HL-60 (cell line): Measurements from ENCODE around the gene TMEM201.

Experiments
- DNase-seq, 2 experiments: peaks; one replicate each; pipeline ENCODE4 v3.0.0-alpha.2; 2010 to 2020; ENCODE audit warnings: low read depth in 1 of 2, low spot score in 1 of 2
- H3K27ac ChIP-seq: fragments of 250-450 bp; sonication (Bioruptor Pico); replicated peaks from 2 replicates; pipeline ENCODE4 v1.5.1; 2020; ENCODE audit warnings: mild to moderate bottlenecking, moderate library complexity
- H3K27me3 ChIP-seq: fragments of 250-450 bp; sonication (Bioruptor Pico); 2 replicates; pipeline ENCODE4 v1.5.1; 2021; ENCODE audit warnings: mild to moderate bottlenecking, moderate library complexity; ENCODE audit not compliant: insufficient read depth, poor library complexity, severe bottlenecking
- H3K4me3 ChIP-seq: replicated peaks from 2 replicates; pipeline ENCODE4 v1.5.1; 2011; ENCODE audit warnings: mild to moderate bottlenecking, control low read depth, low read length; ENCODE audit not compliant: insufficient read depth
- GABPA ChIP-seq: IDR thresholded peaks from 2 replicates; pipeline ENCODE4 v1.6.1; 2012; ENCODE audit warnings: low read depth
- POLR2AphosphoS5 ChIP-seq: IDR thresholded peaks from 2 replicates; pipeline ENCODE4 v1.6.1; 2012; ENCODE audit warnings: low read depth
- SPI1 ChIP-seq: IDR thresholded peaks from 2 replicates; pipeline ENCODE4 v1.6.1; 2012; ENCODE audit warnings: low read depth, mild to moderate bottlenecking, borderline replicate concordance
- TF ChIP-seq, protein P1 (sequence below): IDR thresholded peaks from one replicate; pipeline ENCODE4 v1.5.1; 2011; ENCODE audit warnings: low read length, control low read depth, inconsistent platforms; ENCODE audit not compliant: insufficient read depth
- TF ChIP-seq, protein P2 (sequence below): IDR thresholded peaks from 2 replicates; pipeline ENCODE4 v1.6.1; 2012; ENCODE audit warnings: low read depth; ENCODE audit not compliant: insufficient replicate concordance

TMEM201 gene

DNA sequence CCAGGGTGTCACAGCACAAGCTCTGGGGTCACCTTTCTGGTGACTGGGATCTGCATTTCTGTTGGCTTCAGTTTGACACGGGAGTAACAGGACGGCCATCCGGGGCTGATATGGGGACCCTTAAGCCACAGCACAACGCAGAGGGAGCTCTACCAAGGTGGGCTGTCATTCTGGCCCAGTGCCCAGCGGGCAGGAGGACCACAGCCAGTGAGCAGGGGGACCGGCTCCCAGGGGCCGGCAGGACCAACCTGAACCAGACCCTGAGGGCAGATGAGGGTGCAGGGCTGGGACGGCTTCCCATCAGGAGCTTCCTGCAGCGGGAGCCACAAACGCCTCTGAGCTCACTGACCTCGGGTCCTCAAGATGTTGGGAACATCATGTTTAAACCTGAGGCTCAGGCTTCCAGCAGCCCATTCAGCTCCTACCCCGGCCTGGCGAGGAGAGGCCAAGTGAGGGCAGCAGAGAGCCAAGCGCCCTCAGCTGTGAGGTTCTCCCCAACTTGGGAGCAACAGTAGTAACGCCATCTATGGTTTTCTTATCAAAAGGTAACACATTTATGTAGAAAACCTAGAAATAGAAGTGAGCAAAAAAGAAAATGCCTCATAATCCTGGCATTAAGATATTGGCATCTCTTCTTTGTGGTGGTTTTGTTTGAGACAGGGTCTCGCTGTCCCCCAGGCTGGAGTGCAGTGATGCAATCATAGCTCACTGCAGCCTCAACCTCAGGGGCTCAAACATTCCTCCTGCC, 26.8 kb downstream of the TMEM201 start:
- DNase-seq, result peak in 1 of 2 experiments; percentile 68
- Histone ChIP-seq H3K27ac (no peak overlapping the region), H3K4me3 (no peak overlapping the region), H3K27me3 (no peaks in the 10 kb centered on the region)
- no peak; the same call in 1 of the 2 replicates for TF ChIP-seq POLR2AphosphoS5
- TF ChIP-seq, protein P1, sequence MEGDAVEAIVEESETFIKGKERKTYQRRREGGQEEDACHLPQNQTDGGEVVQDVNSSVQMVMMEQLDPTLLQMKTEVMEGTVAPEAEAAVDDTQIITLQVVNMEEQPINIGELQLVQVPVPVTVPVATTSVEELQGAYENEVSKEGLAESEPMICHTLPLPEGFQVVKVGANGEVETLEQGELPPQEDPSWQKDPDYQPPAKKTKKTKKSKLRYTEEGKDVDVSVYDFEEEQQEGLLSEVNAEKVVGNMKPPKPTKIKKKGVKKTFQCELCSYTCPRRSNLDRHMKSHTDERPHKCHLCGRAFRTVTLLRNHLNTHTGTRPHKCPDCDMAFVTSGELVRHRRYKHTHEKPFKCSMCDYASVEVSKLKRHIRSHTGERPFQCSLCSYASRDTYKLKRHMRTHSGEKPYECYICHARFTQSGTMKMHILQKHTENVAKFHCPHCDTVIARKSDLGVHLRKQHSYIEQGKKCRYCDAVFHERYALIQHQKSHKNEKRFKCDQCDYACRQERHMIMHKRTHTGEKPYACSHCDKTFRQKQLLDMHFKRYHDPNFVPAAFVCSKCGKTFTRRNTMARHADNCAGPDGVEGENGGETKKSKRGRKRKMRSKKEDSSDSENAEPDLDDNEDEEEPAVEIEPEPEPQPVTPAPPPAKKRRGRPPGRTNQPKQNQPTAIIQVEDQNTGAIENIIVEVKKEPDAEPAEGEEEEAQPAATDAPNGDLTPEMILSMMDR, result peak; percentile 91
- TF ChIP-seq SPI1, result no peak

DNA sequence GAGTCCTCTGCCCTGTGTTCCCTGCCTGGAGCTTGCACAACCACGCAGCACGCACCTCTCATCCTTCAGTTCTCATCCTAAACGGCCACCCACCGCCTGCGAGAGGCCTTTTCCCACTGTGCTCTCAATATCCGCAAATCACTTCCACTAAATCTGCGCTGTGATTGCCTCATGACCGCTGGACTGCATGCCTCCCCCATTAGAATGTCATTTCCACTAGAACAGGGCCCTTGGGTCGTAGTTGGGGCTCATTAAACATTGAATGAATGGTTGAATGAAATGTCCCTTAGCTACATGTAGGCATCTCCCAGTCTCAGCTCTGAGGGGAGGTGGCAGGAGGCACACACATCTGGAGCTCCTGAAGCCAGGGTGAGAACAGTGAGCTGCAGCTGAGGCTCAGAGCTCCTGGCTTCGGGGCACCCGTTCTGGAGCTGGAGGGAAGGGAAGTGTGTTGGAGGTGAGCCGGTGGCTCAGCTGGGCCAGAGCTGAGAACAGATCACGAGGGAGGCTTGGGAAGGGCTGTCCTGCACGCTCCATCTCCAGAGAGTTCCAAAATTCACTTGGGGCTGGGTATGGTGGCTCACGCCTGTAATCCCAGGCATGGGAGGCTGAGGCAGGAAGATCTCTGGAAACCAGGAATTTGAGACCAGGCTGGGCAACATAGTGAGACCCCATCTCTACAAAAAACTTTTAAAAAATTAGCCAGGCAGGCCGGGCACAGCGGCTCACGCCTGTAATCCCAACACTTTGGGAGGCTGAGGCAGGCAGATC, 30.4 kb downstream of the TMEM201 start:
- no peaks in the 10 kb centered on the region for H3K27me3 ChIP-seq
- TF ChIP-seq SPI1, result no peak
- TF ChIP-seq GABPA, result no peak
- no peak for TF ChIP-seq POLR2AphosphoS5
- TF ChIP-seq, protein P1, result no peak
- TF ChIP-seq, protein P2, sequence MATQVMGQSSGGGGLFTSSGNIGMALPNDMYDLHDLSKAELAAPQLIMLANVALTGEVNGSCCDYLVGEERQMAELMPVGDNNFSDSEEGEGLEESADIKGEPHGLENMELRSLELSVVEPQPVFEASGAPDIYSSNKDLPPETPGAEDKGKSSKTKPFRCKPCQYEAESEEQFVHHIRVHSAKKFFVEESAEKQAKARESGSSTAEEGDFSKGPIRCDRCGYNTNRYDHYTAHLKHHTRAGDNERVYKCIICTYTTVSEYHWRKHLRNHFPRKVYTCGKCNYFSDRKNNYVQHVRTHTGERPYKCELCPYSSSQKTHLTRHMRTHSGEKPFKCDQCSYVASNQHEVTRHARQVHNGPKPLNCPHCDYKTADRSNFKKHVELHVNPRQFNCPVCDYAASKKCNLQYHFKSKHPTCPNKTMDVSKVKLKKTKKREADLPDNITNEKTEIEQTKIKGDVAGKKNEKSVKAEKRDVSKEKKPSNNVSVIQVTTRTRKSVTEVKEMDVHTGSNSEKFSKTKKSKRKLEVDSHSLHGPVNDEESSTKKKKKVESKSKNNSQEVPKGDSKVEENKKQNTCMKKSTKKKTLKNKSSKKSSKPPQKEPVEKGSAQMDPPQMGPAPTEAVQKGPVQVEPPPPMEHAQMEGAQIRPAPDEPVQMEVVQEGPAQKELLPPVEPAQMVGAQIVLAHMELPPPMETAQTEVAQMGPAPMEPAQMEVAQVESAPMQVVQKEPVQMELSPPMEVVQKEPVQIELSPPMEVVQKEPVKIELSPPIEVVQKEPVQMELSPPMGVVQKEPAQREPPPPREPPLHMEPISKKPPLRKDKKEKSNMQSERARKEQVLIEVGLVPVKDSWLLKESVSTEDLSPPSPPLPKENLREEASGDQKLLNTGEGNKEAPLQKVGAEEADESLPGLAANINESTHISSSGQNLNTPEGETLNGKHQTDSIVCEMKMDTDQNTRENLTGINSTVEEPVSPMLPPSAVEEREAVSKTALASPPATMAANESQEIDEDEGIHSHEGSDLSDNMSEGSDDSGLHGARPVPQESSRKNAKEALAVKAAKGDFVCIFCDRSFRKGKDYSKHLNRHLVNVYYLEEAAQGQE, result no peak
- DNase-seq, result no peak
- no peak overlapping the region for H3K4me3 ChIP-seq
- H3K27ac ChIP-seq, result no peak overlapping the region

DNA sequence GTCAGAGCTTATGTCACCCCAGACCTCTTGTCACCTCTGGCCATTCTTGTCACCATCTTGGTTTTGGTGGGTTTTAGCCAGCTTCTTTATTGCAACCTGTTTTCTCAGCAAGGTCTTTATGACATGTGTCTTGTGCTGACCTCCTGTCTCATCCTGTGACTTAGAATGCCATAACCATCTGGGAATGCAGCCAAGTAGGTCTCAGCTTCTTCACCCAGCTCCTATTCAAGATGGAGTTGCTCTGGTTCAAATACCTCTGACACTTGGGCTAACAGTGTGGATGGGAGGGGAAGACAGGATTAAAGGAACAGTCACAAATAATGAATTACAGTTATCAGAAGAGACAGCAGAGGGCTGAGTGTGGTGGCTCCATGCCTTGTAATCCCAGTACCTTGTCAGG, 32.3 kb downstream of the TMEM201 start:
- TF ChIP-seq, protein P1, result no peak
- TF ChIP-seq GABPA (no peak), SPI1 (no peak)
- TF ChIP-seq, protein P2, result no peak
- H3K27ac ChIP-seq, result no peak overlapping the region
- DNase-seq, result no peak
- no peaks in the 10 kb centered on the region for H3K27me3 ChIP-seq
- no peak overlapping the region for H3K4me3 ChIP-seq
